Transverse colon (tissue), 4 donors: ENCODE data around the gene BCAR3.

Experiments
- EP300 ChIP-seq: sonication (generic); formaldehyde crosslinking; IDR thresholded peaks from one replicate; pipeline ENCODE4 v1.6.1; 2017; ENCODE audit warnings: antibody characterized with exemption, low read depth
- POLR2A ChIP-seq: fragments of 450-650 bp; IDR thresholded peaks from one replicate; pipeline ENCODE4 v1.6.1; 2016; ENCODE audit warnings: antibody characterized with exemption, mild to moderate bottlenecking, moderate library complexity
- POLR2AphosphoS5 ChIP-seq, 3 donors: sonication (generic); formaldehyde crosslinking; IDR thresholded peaks; one replicate each; pipeline ENCODE4 v1.6.1; 2016; ENCODE audit warnings: antibody characterized with exemption in 3 of 3
- TF ChIP-seq, protein P1 (sequence below), 5 experiments: fragments of 200-600 bp in 3 of 5; fragments of 450-650 bp in 2 of 5; sonication (generic) in 3 of 5; IDR thresholded peaks; 1 replicate in 2 of 5; 2 replicates in 3 of 5; pipeline ENCODE4 v1.5.1; 2016 to 2017; ENCODE audit warnings: antibody characterized with exemption in 5 of 5, inconsistent platforms in 3 of 5, mild to moderate bottlenecking in 2 of 5, moderate library complexity in 1 of 5

DNA sequence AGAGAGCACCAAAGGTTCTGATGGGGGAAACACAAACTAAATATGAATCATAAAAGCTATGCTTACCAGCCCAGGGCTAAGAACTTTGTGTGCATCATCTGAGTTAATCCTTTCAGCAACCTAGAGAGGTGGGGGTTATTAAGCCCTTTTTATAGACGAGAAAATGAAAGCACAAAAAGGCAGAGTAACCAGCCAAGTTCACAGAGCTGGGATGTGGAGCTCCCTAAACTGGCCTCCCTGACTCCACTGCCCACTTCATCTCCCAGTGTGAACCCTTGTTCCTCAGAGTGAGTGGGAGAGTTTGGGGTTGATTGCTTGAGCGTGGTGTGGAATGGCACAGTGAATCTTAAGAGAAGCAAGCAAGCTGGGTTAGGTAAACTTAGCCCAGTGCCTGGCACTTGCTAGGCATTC is 10.8 kb upstream of the BCAR3 start:
- TF ChIP-seq, protein P1, sequence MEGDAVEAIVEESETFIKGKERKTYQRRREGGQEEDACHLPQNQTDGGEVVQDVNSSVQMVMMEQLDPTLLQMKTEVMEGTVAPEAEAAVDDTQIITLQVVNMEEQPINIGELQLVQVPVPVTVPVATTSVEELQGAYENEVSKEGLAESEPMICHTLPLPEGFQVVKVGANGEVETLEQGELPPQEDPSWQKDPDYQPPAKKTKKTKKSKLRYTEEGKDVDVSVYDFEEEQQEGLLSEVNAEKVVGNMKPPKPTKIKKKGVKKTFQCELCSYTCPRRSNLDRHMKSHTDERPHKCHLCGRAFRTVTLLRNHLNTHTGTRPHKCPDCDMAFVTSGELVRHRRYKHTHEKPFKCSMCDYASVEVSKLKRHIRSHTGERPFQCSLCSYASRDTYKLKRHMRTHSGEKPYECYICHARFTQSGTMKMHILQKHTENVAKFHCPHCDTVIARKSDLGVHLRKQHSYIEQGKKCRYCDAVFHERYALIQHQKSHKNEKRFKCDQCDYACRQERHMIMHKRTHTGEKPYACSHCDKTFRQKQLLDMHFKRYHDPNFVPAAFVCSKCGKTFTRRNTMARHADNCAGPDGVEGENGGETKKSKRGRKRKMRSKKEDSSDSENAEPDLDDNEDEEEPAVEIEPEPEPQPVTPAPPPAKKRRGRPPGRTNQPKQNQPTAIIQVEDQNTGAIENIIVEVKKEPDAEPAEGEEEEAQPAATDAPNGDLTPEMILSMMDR (IDR thresholded peaks at IDR 0.05) = no peak
- no peak for TF ChIP-seq EP300
- TF ChIP-seq POLR2A = no peak
- no peak for TF ChIP-seq POLR2AphosphoS5 (IDR thresholded peaks at IDR 0.05)
